ENCODE measurements around the gene ATP12A.

- TF ChIP-seq CTCF (IDR thresholded peaks at IDR 0.05; ENCODE audit: poor library complexity) = no peak
- no peak for TF ChIP-seq EZH2 (IDR thresholded peaks at IDR 0.05; ENCODE audit: borderline replicate concordance)
- no peak for TF ChIP-seq EZH2phosphoT487 (IDR thresholded peaks at IDR 0.05; ENCODE audit: low read depth, severe bottlenecking, unreplicated experiment)
Measured at GRCh38 chr13:24713022-24713421, 32.8 kb downstream of the ATP12A start.

Measured in hepatocyte (in vitro differentiated cells).